Activated T-cell treated with anti-CD3 and anti-CD28 coated beads, Interleukin-2, amount 50 U/mL, for 24 hours (primary cell): ENCODE data around the gene ST6GALNAC3.
"Not testable (repeated sequence)": the region's sequence is repeated elsewhere in the genome, so short reads cannot be mapped to it uniquely, and the experiment has no call there.

Experiments
- DNase-seq: peaks from one replicate; pipeline ENCODE4 v3.0.0-alpha.2; 2020
- H3K27ac Mint-ChIP-seq: 2 replicates; pipeline ENCODE4 v1.8.0; 2020; ENCODE audit warnings: mild to moderate bottlenecking, mixed read lengths
- H3K27me3 Mint-ChIP-seq: 2 replicates; pipeline ENCODE4 v1.8.0; 2020; ENCODE audit warnings: mixed read lengths
- H3K36me3 Mint-ChIP-seq: 2 replicates; pipeline ENCODE4 v1.8.0; 2020; ENCODE audit warnings: low read depth, mixed read lengths
- H3K4me1 Mint-ChIP-seq: 2 replicates; pipeline ENCODE4 v1.8.0; 2020; ENCODE audit warnings: low read depth, mixed read lengths
- H3K4me3 Mint-ChIP-seq: 2 replicates; pipeline ENCODE4 v1.8.0; 2020; ENCODE audit warnings: mild to moderate bottlenecking, moderate library complexity, mixed read lengths
- H3K9me3 Mint-ChIP-seq: 2 replicates; pipeline ENCODE4 v1.8.0; 2020; ENCODE audit warnings: mixed read lengths

The ST6GALNAC3 gene

GRCh38 chr1:76109404-76109803 lies 34.9 kb downstream of the ST6GALNAC3 start:
- peaks cover 4% of the 10 kb centered on the region for H3K27me3 Mint-ChIP-seq
- H3K4me1 Mint-ChIP-seq = peaks cover 7% of the 10 kb centered on the region
- no peak overlapping the region for H3K27ac Mint-ChIP-seq
- no peak for DNase-seq
- H3K9me3 Mint-ChIP-seq = no peaks in the 10 kb centered on the region
- no peaks in the 10 kb centered on the region for H3K36me3 Mint-ChIP-seq
- H3K4me3 Mint-ChIP-seq = no peak overlapping the region

GRCh38 chr1:76109901-76110560 lies 35.5 kb downstream of the ST6GALNAC3 start:
- no peaks in the 10 kb centered on the region for H3K9me3 Mint-ChIP-seq
- no peaks in the 10 kb centered on the region for H3K36me3 Mint-ChIP-seq
- peaks cover 4% of the 10 kb centered on the region for H3K27me3 Mint-ChIP-seq
- H3K4me1 Mint-ChIP-seq = peaks cover 5% of the 10 kb centered on the region
- no peak overlapping the region for H3K27ac Mint-ChIP-seq
- no peak for DNase-seq
- no peak overlapping the region for H3K4me3 Mint-ChIP-seq

GRCh38 chr1:76110666-76111065 lies 36.1 kb downstream of the ST6GALNAC3 start:
- H3K9me3 Mint-ChIP-seq = no peaks in the 10 kb centered on the region
- DNase-seq = no peak
- H3K27me3 Mint-ChIP-seq = peaks cover 4% of the 10 kb centered on the region
- H3K27ac Mint-ChIP-seq = no peak overlapping the region
- no peaks in the 10 kb centered on the region for H3K36me3 Mint-ChIP-seq
- peaks cover 5% of the 10 kb centered on the region for H3K4me1 Mint-ChIP-seq
- H3K4me3 Mint-ChIP-seq = no peak overlapping the region

GRCh38 chr1:76112321-76112720 lies 37.8 kb downstream of the ST6GALNAC3 start:
- not testable (repeated sequence) for H3K27ac Mint-ChIP-seq, H3K9me3 Mint-ChIP-seq, H3K27me3 Mint-ChIP-seq, H3K36me3 Mint-ChIP-seq, H3K4me3 Mint-ChIP-seq, DNase-seq, H3K4me1 Mint-ChIP-seq

GRCh38 chr1:76113446-76113845 lies 38.9 kb downstream of the ST6GALNAC3 start:
- no peak overlapping the region for H3K27ac Mint-ChIP-seq
- H3K9me3 Mint-ChIP-seq = no peaks in the 10 kb centered on the region
- no peak overlapping the region for H3K4me3 Mint-ChIP-seq
- H3K4me1 Mint-ChIP-seq = peaks cover 5% of the 10 kb centered on the region
- H3K36me3 Mint-ChIP-seq = no peaks in the 10 kb centered on the region
- no peak for DNase-seq
- H3K27me3 Mint-ChIP-seq = peaks cover 2% of the 10 kb centered on the region

- H3K36me3 Mint-ChIP-seq = no peaks in the 10 kb centered on the region
- H3K4me3 Mint-ChIP-seq = no peak overlapping the region
- no peak overlapping the region for H3K27ac Mint-ChIP-seq
- DNase-seq = no peak
- H3K27me3 Mint-ChIP-seq = no peaks in the 10 kb centered on the region
- H3K4me1 Mint-ChIP-seq = peaks cover 5% of the 10 kb centered on the region
- H3K9me3 Mint-ChIP-seq = no peaks in the 10 kb centered on the region
Observed at GRCh38 chr1:76115171-76115570, 40.6 kb downstream of the ST6GALNAC3 start.

- no peak overlapping the region for H3K4me3 Mint-ChIP-seq
- H3K27me3 Mint-ChIP-seq = no peaks in the 10 kb centered on the region
- DNase-seq = no peak
- H3K36me3 Mint-ChIP-seq = no peaks in the 10 kb centered on the region
- no peak overlapping the region for H3K27ac Mint-ChIP-seq
- no peaks in the 10 kb centered on the region for H3K4me1 Mint-ChIP-seq
- H3K9me3 Mint-ChIP-seq = no peaks in the 10 kb centered on the region
Observed at GRCh38 chr1:76121850-76122249, 47.3 kb downstream of the ST6GALNAC3 start.

- Mint-ChIP-seq H3K27me3 (no peaks in the 10 kb centered on the region), H3K36me3 (no peaks in the 10 kb centered on the region), H3K27ac (no peak overlapping the region), H3K4me1 (no peaks in the 10 kb centered on the region), H3K4me3 (no peak overlapping the region), H3K9me3 (no peaks in the 10 kb centered on the region)
- no peak for DNase-seq
Observed at GRCh38 chr1:76122271-76122670, 47.7 kb downstream of the ST6GALNAC3 start.

GRCh38 chr1:76123411-76124064 lies 49.0 kb downstream of the ST6GALNAC3 start:
- H3K27me3 Mint-ChIP-seq, H3K9me3 Mint-ChIP-seq, DNase-seq, H3K36me3 Mint-ChIP-seq, H3K27ac Mint-ChIP-seq, H3K4me3 Mint-ChIP-seq, H3K4me1 Mint-ChIP-seq: not testable (repeated sequence)

- Mint-ChIP-seq H3K36me3 (no peaks in the 10 kb centered on the region), H3K9me3 (no peaks in the 10 kb centered on the region), H3K27ac (no peak overlapping the region), H3K4me3 (no peak overlapping the region), H3K4me1 (no peaks in the 10 kb centered on the region), H3K27me3 (no peaks in the 10 kb centered on the region)
- DNase-seq = no peak
Observed at GRCh38 chr1:76124196-76124595, 49.6 kb downstream of the ST6GALNAC3 start.

GRCh38 chr1:76125473-76126219 lies 51.1 kb downstream of the ST6GALNAC3 start:
- no peaks in the 10 kb centered on the region for H3K36me3 Mint-ChIP-seq
- H3K9me3 Mint-ChIP-seq = no peaks in the 10 kb centered on the region
- DNase-seq = no peak
- no peaks in the 10 kb centered on the region for H3K4me1 Mint-ChIP-seq
- H3K27ac Mint-ChIP-seq = no peak overlapping the region
- no peaks in the 10 kb centered on the region for H3K27me3 Mint-ChIP-seq
- no peak overlapping the region for H3K4me3 Mint-ChIP-seq

- Mint-ChIP-seq H3K27ac (no peak overlapping the region), H3K27me3 (no peaks in the 10 kb centered on the region), H3K4me3 (no peak overlapping the region), H3K4me1 (no peaks in the 10 kb centered on the region), H3K9me3 (no peaks in the 10 kb centered on the region), H3K36me3 (no peaks in the 10 kb centered on the region)
- DNase-seq = no peak
Observed at GRCh38 chr1:76128096-76128495, 53.5 kb downstream of the ST6GALNAC3 start.

GRCh38 chr1:76129731-76130130 lies 55.2 kb downstream of the ST6GALNAC3 start:
- Mint-ChIP-seq H3K4me1 (no peaks in the 10 kb centered on the region), H3K4me3 (no peak overlapping the region), H3K36me3 (no peaks in the 10 kb centered on the region), H3K27me3 (no peaks in the 10 kb centered on the region), H3K27ac (no peak overlapping the region), H3K9me3 (no peaks in the 10 kb centered on the region)
- DNase-seq = no peak

GRCh38 chr1:76130992-76131391 lies 56.4 kb downstream of the ST6GALNAC3 start:
- Mint-ChIP-seq H3K27me3 (no peaks in the 10 kb centered on the region), H3K9me3 (no peaks in the 10 kb centered on the region)

GRCh38 chr1:76133977-76134376 lies 59.4 kb downstream of the ST6GALNAC3 start:
- no peak for DNase-seq
- Mint-ChIP-seq H3K4me1 (no peaks in the 10 kb centered on the region), H3K27me3 (no peaks in the 10 kb centered on the region), H3K36me3 (no peaks in the 10 kb centered on the region), H3K9me3 (no peaks in the 10 kb centered on the region), H3K4me3 (no peak overlapping the region), H3K27ac (no peak overlapping the region)

More at GRCh38 chr1:76130992-76131391, 56.4 kb downstream of the ST6GALNAC3 start:
- no peak for DNase-seq
- Mint-ChIP-seq H3K36me3 (no peaks in the 10 kb centered on the region), H3K27ac (no peak overlapping the region), H3K4me3 (no peak overlapping the region), H3K4me1 (no peaks in the 10 kb centered on the region)
